T-cell (primary cell): Measurements from ENCODE around the gene BCAS4. TPM values are rescaled to one million over a fixed set of nuclear protein-coding genes. Genes with fewer than 3 reads are reported as not detected.
"Not testable (repeated sequence)": the region's sequence is repeated elsewhere in the genome, so short reads cannot be mapped to it uniquely, and the experiment has no call there.

ENCODE experiments used
- ATAC-seq, 4 experiments: fragments of 200-7000 bp in 3 of 4; fragments of 150-1000 bp in 1 of 4; cut with Tn5 transposase; replicated peaks in 1 of 4; 1 replicate in 3 of 4; 2 replicates in 1 of 4; pipeline ENCODE4 v1.10.0; 2021; ENCODE audit warnings: moderate library complexity in 3 of 4, mild to moderate bottlenecking in 2 of 4, moderate number of reproducible peaks in 1 of 4
- CTCF ChIA-PET, 2 donors: fragments of 300-600 bp; sonication (Branson Sonifier 250); formaldehyde crosslinking; loops; one replicate each; lab custom pipeline; 2022; ENCODE audit warnings: antibody characterized with exemption in 2 of 2; lab: Charles Lee
- POLR2A ChIA-PET, 2 donors: fragments of 300-600 bp; sonication (Branson Sonifier 250); formaldehyde crosslinking; loops; one replicate each; lab custom pipeline; 2022; ENCODE audit warnings: antibody characterized with exemption in 2 of 2; lab: Charles Lee
- DNase-seq, 35 experiments: peaks; one replicate each; pipeline versions ENCODE4 v3.0.0 to v3.0.0-alpha.2; 2013 to 2023
- H3K27ac ChIP-seq: one replicate; pipeline ENCODE4 v1.5.1; 2013; ENCODE audit warnings: low read length
- H3K27me3 ChIP-seq, 2 experiments: replicated peaks in 1 of 2; 1 replicate in 1 of 2; 2 replicates in 1 of 2; pipeline versions ENCODE4 v1.6.1 to v1.7.0; 2013; ENCODE audit warnings: low read length in 1 of 2, mixed read lengths in 1 of 2; ENCODE audit not compliant: control insufficient read depth in 2 of 2, insufficient read depth in 2 of 2; ENCODE audit errors: extremely low read depth in 1 of 2
- H3K36me3 ChIP-seq, 2 donors: 1 replicate in 1 of 2; 2 replicates in 1 of 2; pipeline versions ENCODE4 v1.6.1 to v1.7.0; 2013; ENCODE audit warnings: low read length in 1 of 2; ENCODE audit not compliant: control insufficient read depth in 2 of 2, insufficient read depth in 1 of 2; ENCODE audit errors: extremely low read depth in 1 of 2
- H3K4me1 ChIP-seq, 2 experiments: 1 replicate in 1 of 2; 2 replicates in 1 of 2; pipeline versions ENCODE4 v1.6.1 to v1.7.0; 2013; ENCODE audit warnings: low read length in 2 of 2, mixed read lengths in 1 of 2; ENCODE audit not compliant: insufficient read depth in 2 of 2, control insufficient read depth in 1 of 2; ENCODE audit errors: extremely low read depth in 1 of 2
- H3K4me3 ChIP-seq, 2 donors: 1 replicate in 1 of 2; 2 replicates in 1 of 2; pipeline versions ENCODE4 v1.5.1 to v1.7.0; 2013; ENCODE audit warnings: mild to moderate bottlenecking in 2 of 2, low read length in 1 of 2, moderate library complexity in 1 of 2; ENCODE audit not compliant: control insufficient read depth in 1 of 2; ENCODE audit errors: extremely low read depth in 1 of 2
- H3K9me3 ChIP-seq: 2 replicates; pipeline ENCODE4 v1.7.0; 2013
- H3K27ac Mint-ChIP-seq, 2 donors: one replicate each; pipeline ENCODE4 v1.8.0; 2020 to 2021; ENCODE audit warnings: mild to moderate bottlenecking in 2 of 2, mixed read lengths in 2 of 2
- H3K27me3 Mint-ChIP-seq, 2 donors: one replicate each; pipeline ENCODE4 v1.8.0; 2021 to 2022; ENCODE audit warnings: mixed read lengths in 2 of 2
- H3K36me3 Mint-ChIP-seq: one replicate; pipeline ENCODE4 v1.8.0; 2021; ENCODE audit warnings: mixed read lengths
- H3K4me1 Mint-ChIP-seq, 3 donors: one replicate each; pipeline ENCODE4 v1.8.0; 2020 to 2022; ENCODE audit warnings: mixed read lengths in 3 of 3, mild to moderate bottlenecking in 1 of 3
- H3K4me3 Mint-ChIP-seq, 3 donors: one replicate each; pipeline ENCODE4 v1.8.0; 2020 to 2022; ENCODE audit warnings: mild to moderate bottlenecking in 3 of 3, mixed read lengths in 3 of 3, moderate library complexity in 3 of 3
- H3K9me3 Mint-ChIP-seq, 3 donors: one replicate each; pipeline ENCODE4 v1.8.0; 2020 to 2022; ENCODE audit warnings: mixed read lengths in 3 of 3
- WGBS: methylation state at CpG from one replicate; pipeline ENCODE4 v1.1.5; 2013; ENCODE audit warnings: missing lambda C conversion rate; ENCODE audit not compliant: insufficient coverage; 5-methylcytosine and 5-hydroxymethylcytosine counted together
- total RNA-seq, 35 experiments: library from RNA in 6 of 35; stranded (reverse) in 6 of 35; fragments of 120-200 nt in 1 of 35; gene quantifications; one replicate each; pipeline versions ENCODE4 v1.2.1 to v1.2.4 and lab custom pipeline; 2013 to 2026

BCAS4 gene
- total RNA-seq, 5 donors from 2014 or later (not counting 1 experiment from before 2014, with no cell fraction given), result 26.3 to 49.8 (median 31.3) TPM

GRCh38 chr20:50766955-50767809 is 27.7 kb upstream of the BCAS4 start:
- H3K4me1 Mint-ChIP-seq, POLR2A ChIA-PET, DNase-seq, CTCF ChIA-PET, H3K4me1 ChIP-seq, H3K27ac ChIP-seq, H3K27me3 Mint-ChIP-seq, H3K27ac Mint-ChIP-seq, ATAC-seq, H3K36me3 ChIP-seq, H3K36me3 Mint-ChIP-seq, H3K4me3 Mint-ChIP-seq, H3K4me3 ChIP-seq, H3K9me3 Mint-ChIP-seq, H3K9me3 ChIP-seq: not testable (repeated sequence)
- WGBS, result 62% methylated on average over 3 of the region's 10 CpGs
- peaks cover 0 to 20% of the 10 kb centered on the region in 2 experiments for H3K27me3 ChIP-seq

- DNase-seq, H3K36me3 Mint-ChIP-seq, H3K27ac Mint-ChIP-seq, H3K4me3 Mint-ChIP-seq, H3K4me1 Mint-ChIP-seq, H3K4me1 ChIP-seq, H3K27ac ChIP-seq, H3K9me3 Mint-ChIP-seq, POLR2A ChIA-PET, H3K4me3 ChIP-seq, H3K27me3 Mint-ChIP-seq, H3K27me3 ChIP-seq, CTCF ChIA-PET, ATAC-seq, H3K36me3 ChIP-seq, H3K9me3 ChIP-seq: not testable (repeated sequence)
- WGBS, result no CpG with 5 or more reads among the region's 7 CpGs
These were observed 25.9 kb upstream of the BCAS4 start for GRCh38 chr20:50768991-50769390.

- H3K4me3 Mint-ChIP-seq, ATAC-seq, DNase-seq, H3K36me3 ChIP-seq, H3K4me3 ChIP-seq, H3K27ac Mint-ChIP-seq, H3K4me1 Mint-ChIP-seq, H3K27me3 Mint-ChIP-seq, H3K4me1 ChIP-seq, H3K9me3 Mint-ChIP-seq, H3K27me3 ChIP-seq, POLR2A ChIA-PET, H3K9me3 ChIP-seq, H3K27ac ChIP-seq, H3K36me3 Mint-ChIP-seq, CTCF ChIA-PET: not testable (repeated sequence)
- WGBS, result no CpG with 5 or more reads among the region's 12 CpGs
These were observed 25.2 kb upstream of the BCAS4 start for GRCh38 chr20:50769551-50770085.

GRCh38 chr20:50771419-50772080 is 23.3 kb upstream of the BCAS4 start:
- no CpG with 5 or more reads among the region's 8 CpGs for WGBS
- H3K27me3 Mint-ChIP-seq, H3K36me3 ChIP-seq, POLR2A ChIA-PET, H3K4me3 ChIP-seq, H3K27ac ChIP-seq, H3K4me1 Mint-ChIP-seq, H3K4me3 Mint-ChIP-seq, ATAC-seq, H3K36me3 Mint-ChIP-seq, H3K4me1 ChIP-seq, DNase-seq, H3K27ac Mint-ChIP-seq, H3K9me3 ChIP-seq, H3K27me3 ChIP-seq, H3K9me3 Mint-ChIP-seq: not testable (repeated sequence)
- CTCF ChIA-PET, result interaction anchor here in 1 of 2 donors (0.6 kb wide), 1 partner anchor 22 kb away, joined by 3 read pairs; no protein-coding TSS in a partner anchor

- H3K27me3 ChIP-seq, result peaks cover 0 to 4% of the 10 kb centered on the region in 2 experiments
- DNase-seq, result no peak
- no peaks in the 10 kb centered on the region for H3K4me1 ChIP-seq
- peaks cover 2 to 7% of the 10 kb centered on the region in 2 donors for H3K27me3 Mint-ChIP-seq
- H3K9me3 ChIP-seq, result no peaks in the 10 kb centered on the region
- no peaks in the 10 kb centered on the region for H3K9me3 Mint-ChIP-seq
- POLR2A ChIA-PET, result interaction anchor here in 1 of 2 donors (0.6 kb wide), 1 partner anchor 157 kb away, joined by 4 read pairs; no protein-coding TSS in a partner anchor
- no peaks in the 10 kb centered on the region for H3K36me3 Mint-ChIP-seq
- H3K4me3 Mint-ChIP-seq, result no peak overlapping the region
- no peak overlapping the region for H3K4me3 ChIP-seq
- no peak overlapping the region for H3K27ac ChIP-seq
- 49% methylated on average over 4 of the region's 5 CpGs for WGBS
- no peaks in the 10 kb centered on the region for H3K4me1 Mint-ChIP-seq
- H3K36me3 ChIP-seq, result no peaks in the 10 kb centered on the region
- no peak for ATAC-seq
- CTCF ChIA-PET, result interaction anchor here in 1 of 2 donors (0.6 kb wide), 1 partner anchor 23 kb away, joined by 3 read pairs; no protein-coding TSS in a partner anchor
- no peak overlapping the region for H3K27ac Mint-ChIP-seq
These were observed 22.3 kb upstream of the BCAS4 start for GRCh38 chr20:50772420-50773185.

GRCh38 chr20:50774515-50774914 is 20.3 kb upstream of the BCAS4 start:
- no peak overlapping the region for H3K27ac Mint-ChIP-seq
- H3K4me1 Mint-ChIP-seq, result no peaks in the 10 kb centered on the region
- no peaks in the 10 kb centered on the region for H3K9me3 Mint-ChIP-seq
- Histone ChIP-seq H3K4me1 (no peaks in the 10 kb centered on the region), H3K9me3 (no peaks in the 10 kb centered on the region), H3K36me3 (no peaks in the 10 kb centered on the region), H3K27me3 (no peaks in the 10 kb centered on the region), H3K4me3 (no peak overlapping the region), H3K27ac (no peak overlapping the region)
- ChIA-PET POLR2A (interaction anchor here in 1 of 2 donors (0.6 kb wide), 1 partner anchor 185 kb away, joined by 4 read pairs; no protein-coding TSS in a partner anchor), CTCF (interaction anchor here in 1 of 2 donors (0.6 kb wide), 1 partner anchor 49 kb away, joined by 3 read pairs; no protein-coding TSS in a partner anchor)
- no peaks in the 10 kb centered on the region for H3K36me3 Mint-ChIP-seq
- WGBS, result no CpG with 5 or more reads among the region's 3 CpGs
- ATAC-seq, result no peak
- H3K4me3 Mint-ChIP-seq, result no peak overlapping the region
- peaks cover 4 to 9% of the 10 kb centered on the region in 2 donors for H3K27me3 Mint-ChIP-seq
- no peak for DNase-seq
